A673 (cell line): Measurements from ENCODE around the gene SLC12A2. TPM values are rescaled to one million over a fixed set of nuclear protein-coding genes. Genes with fewer than 3 reads are reported as not detected.

Experiments used
- BruUV-seq: library from RNA; stranded (reverse); fragments of 400-500 nt; replicated peaks from 2 replicates; lab custom pipeline; 2021; lab: Mats Ljungman, UMichigan
- CTCF ChIA-PET: fragments of 300-600 bp; sonication (Branson Sonifier 250); formaldehyde crosslinking; loops from one replicate; lab custom pipeline; 2022; ENCODE audit warnings: antibody characterized with exemption; lab: Charles Lee
- POLR2A ChIA-PET: fragments of 300-600 bp; sonication (Branson Sonifier 250); formaldehyde crosslinking; loops from one replicate; lab custom pipeline; 2022; ENCODE audit warnings: antibody characterized with exemption; ENCODE audit not compliant: low non-redundant PET; lab: Charles Lee
- DNase-seq: peaks from one replicate; pipeline ENCODE4 v3.0.0-alpha.2; 2015; ENCODE audit warnings: low spot score
- H3K27ac ChIP-seq: fragments of 200-600 bp; sonication (generic); 2 replicates; pipeline ENCODE4 v1.5.1; 2016; ENCODE audit warnings: mixed run types, low read depth, mild to moderate bottlenecking, mixed read lengths, antibody characterized with exemption, low read length; ENCODE audit not compliant: poor library complexity, severe bottlenecking
- H3K27me3 ChIP-seq: fragments of 200-600 bp; sonication (generic); replicated peaks from 2 replicates; pipeline ENCODE4 v1.6.1; 2017; ENCODE audit warnings: mixed run types, low read depth, mild to moderate bottlenecking, mixed read lengths, antibody characterized with exemption, low read length; ENCODE audit not compliant: insufficient read depth, poor library complexity
- H3K36me3 ChIP-seq: fragments of 200-600 bp; sonication (generic); 2 replicates; pipeline ENCODE4 v1.6.1; 2016; ENCODE audit warnings: mixed run types, mild to moderate bottlenecking, mixed read lengths, antibody characterized with exemption, low read length; ENCODE audit not compliant: insufficient read depth, poor library complexity, severe bottlenecking
- H3K4me1 ChIP-seq: fragments of 200-600 bp; sonication (generic); 2 replicates; pipeline ENCODE4 v1.6.1; 2017; ENCODE audit warnings: mixed run types, mild to moderate bottlenecking, mixed read lengths, antibody characterized with exemption, low read length; ENCODE audit not compliant: insufficient read depth, poor library complexity, severe bottlenecking
- H3K4me3 ChIP-seq: fragments of 200-600 bp; sonication (generic); 2 replicates; pipeline ENCODE4 v1.5.1; 2016; ENCODE audit warnings: low read depth, mixed run types, mild to moderate bottlenecking, mixed read lengths, low read length; ENCODE audit not compliant: poor library complexity, severe bottlenecking
- H3K9me3 ChIP-seq: fragments of 200-600 bp; sonication (generic); 2 replicates; pipeline ENCODE4 v1.6.1; 2016; ENCODE audit warnings: mixed run types, low read depth, mild to moderate bottlenecking, mixed read lengths, antibody characterized with exemption, low read length; ENCODE audit not compliant: poor library complexity, severe bottlenecking
- EZH2 ChIP-seq: fragments of 200-600 bp; sonication (generic); IDR thresholded peaks from 2 replicates; pipeline ENCODE4 v1.6.1; 2017; ENCODE audit warnings: borderline replicate concordance, low read depth, mild to moderate bottlenecking, mixed read lengths, antibody characterized with exemption, low read length; ENCODE audit not compliant: poor library complexity, severe bottlenecking
- intact Hi-C: fragments of 100-400 bp; cut with micrococcal nuclease; formaldehyde crosslinking; loops from one replicate; pipeline ENCODE4 v1.10.0; 2022; ENCODE audit not compliant: unreplicated experiment
- total RNA-seq: library from RNA; stranded (reverse); gene quantifications from 2 replicates; pipeline ENCODE4 v1.2.3, GENCODE V29; 2021
- TF ChIP-seq, protein P1 (sequence below): fragments of 300-800, 200-600 bp; sonication (generic); conservative IDR thresholded peaks from 2 replicates; pipeline ENCODE4 v1.5.1; 2017; ENCODE audit warnings: low read depth, mild to moderate bottlenecking, antibody characterized with exemption, low read length, moderate library complexity, mixed read lengths

SLC12A2 gene
- total RNA-seq, 1 experiment from 2014 or later: 10.4 TPM

DNA sequence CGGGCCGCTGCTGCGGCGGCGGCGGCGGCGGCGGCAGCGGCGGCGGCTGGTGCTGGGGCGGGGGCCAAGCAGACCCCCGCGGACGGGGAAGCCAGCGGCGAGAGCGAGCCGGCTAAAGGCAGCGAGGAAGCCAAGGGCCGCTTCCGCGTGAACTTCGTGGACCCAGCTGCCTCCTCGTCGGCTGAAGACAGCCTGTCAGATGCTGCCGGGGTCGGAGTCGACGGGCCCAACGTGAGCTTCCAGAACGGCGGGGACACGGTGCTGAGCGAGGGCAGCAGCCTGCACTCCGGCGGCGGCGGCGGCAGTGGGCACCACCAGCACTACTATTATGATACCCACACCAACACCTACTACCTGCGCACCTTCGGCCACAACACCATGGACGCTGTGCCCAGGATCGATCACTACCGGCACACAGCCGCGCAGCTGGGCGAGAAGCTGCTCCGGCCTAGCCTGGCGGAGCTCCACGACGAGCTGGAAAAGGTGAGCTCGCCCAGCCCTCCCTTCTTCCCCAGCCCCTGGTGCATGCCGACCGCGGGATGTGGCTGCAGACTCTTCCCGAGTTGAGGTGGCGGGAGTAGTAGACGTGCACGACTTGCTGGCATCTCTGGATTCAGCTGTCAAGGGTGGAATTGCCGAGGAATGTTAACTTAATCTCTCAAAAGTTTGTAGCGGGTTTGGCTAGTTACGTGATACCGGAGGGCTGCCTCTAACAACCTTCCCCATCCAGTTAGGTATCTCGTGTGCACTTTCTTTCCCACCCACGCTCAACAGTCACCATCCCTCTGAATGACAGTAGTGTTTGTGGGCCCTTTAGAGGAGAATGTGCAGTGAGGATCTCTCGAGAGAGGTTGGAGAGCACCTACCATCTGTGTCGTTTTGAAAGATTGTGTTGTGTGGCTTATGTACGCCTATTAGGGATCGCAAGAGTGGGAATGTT lies 932 bp downstream of the SLC12A2 start:
- BruUV-seq: no TSS peak
- ChIA-PET POLR2A (no interaction called here), CTCF (no interaction called here)
- DNase-seq: peak; percentile 4
- no peaks in the 10 kb centered on the region for H3K36me3 ChIP-seq
- no peak for TF ChIP-seq EZH2
- TF ChIP-seq, protein P1, sequence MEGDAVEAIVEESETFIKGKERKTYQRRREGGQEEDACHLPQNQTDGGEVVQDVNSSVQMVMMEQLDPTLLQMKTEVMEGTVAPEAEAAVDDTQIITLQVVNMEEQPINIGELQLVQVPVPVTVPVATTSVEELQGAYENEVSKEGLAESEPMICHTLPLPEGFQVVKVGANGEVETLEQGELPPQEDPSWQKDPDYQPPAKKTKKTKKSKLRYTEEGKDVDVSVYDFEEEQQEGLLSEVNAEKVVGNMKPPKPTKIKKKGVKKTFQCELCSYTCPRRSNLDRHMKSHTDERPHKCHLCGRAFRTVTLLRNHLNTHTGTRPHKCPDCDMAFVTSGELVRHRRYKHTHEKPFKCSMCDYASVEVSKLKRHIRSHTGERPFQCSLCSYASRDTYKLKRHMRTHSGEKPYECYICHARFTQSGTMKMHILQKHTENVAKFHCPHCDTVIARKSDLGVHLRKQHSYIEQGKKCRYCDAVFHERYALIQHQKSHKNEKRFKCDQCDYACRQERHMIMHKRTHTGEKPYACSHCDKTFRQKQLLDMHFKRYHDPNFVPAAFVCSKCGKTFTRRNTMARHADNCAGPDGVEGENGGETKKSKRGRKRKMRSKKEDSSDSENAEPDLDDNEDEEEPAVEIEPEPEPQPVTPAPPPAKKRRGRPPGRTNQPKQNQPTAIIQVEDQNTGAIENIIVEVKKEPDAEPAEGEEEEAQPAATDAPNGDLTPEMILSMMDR: no peak
- intact Hi-C loops: loop anchor here (5.0 kb wide), 1 partner anchor 797 kb away; no protein-coding TSS in a partner anchor
- peak overlapping the region; percentile 7 for H3K27ac ChIP-seq
- H3K27me3 ChIP-seq: peaks cover 31% of the 10 kb centered on the region
- peak overlapping the region; percentile 76 for H3K4me3 ChIP-seq
- H3K4me1 ChIP-seq: no peaks in the 10 kb centered on the region
- H3K9me3 ChIP-seq: no peaks in the 10 kb centered on the region

DNA sequence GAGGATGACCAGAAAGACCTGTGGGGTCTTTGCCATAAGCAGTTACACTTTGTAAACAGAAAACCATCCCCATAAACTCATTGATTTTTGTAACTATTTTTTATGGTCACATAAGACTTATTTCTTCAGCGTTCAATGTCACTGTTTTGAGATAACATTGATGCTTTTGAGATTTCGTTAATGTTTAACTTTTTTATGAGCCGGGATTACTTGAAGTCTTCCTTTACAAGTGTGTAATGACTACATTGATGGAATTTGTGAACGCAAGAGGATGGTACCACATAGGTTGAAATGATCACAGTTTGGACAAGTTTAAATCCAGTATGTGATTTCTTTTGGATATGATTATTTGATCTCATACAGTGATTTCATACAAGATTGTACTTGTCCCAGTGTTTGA lies 1.8 kb downstream of the SLC12A2 start:
- intact Hi-C loops: loop anchor here (5.0 kb wide), 1 partner anchor 798 kb away; no protein-coding TSS in a partner anchor
- Histone ChIP-seq H3K36me3 (no peaks in the 10 kb centered on the region), H3K27me3 (peaks cover 31% of the 10 kb centered on the region), H3K9me3 (no peaks in the 10 kb centered on the region), H3K4me3 (no peak overlapping the region), H3K27ac (no peak overlapping the region), H3K4me1 (no peaks in the 10 kb centered on the region)
- ChIA-PET CTCF (no interaction called here), POLR2A (no interaction called here)
- DNase-seq: no peak
- no TSS peak for BruUV-seq
- TF ChIP-seq, protein P1: no peak
- no peak for TF ChIP-seq EZH2

DNA sequence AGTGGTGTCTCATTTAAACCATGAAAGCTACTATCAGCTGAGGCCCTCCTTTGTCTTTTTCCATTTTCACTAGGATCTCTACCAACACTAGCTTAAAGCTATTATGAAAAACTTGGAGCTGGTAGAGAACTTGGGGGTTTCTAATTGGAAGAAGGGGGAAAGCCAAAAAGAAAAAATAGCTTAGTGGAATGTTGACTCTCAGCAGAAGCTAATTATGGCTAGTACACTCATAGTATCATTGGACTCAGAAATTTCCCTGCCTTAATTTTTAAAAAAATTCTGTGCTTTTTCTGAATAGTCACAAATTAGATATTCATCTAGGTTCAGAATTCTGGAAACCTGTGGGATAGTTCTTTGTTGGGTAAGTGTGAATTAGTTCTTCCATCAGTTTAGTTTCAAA lies 8.0 kb downstream of the SLC12A2 start:
- POLR2A ChIA-PET: no interaction called here
- CTCF ChIA-PET: no interaction called here
- no peaks in the 10 kb centered on the region for H3K36me3 ChIP-seq
- H3K27ac ChIP-seq: no peak overlapping the region
- no peak for TF ChIP-seq EZH2
- TF ChIP-seq, protein P1: no peak
- H3K4me3 ChIP-seq: no peak overlapping the region
- intact Hi-C loops: no loop called here
- no peak for DNase-seq
- H3K4me1 ChIP-seq: no peaks in the 10 kb centered on the region
- H3K9me3 ChIP-seq: no peaks in the 10 kb centered on the region
- peaks cover 5% of the 10 kb centered on the region for H3K27me3 ChIP-seq
- no TSS peak for BruUV-seq
